ENCODE results near the gene KIF23. TPM values are rescaled to one million over a fixed set of nuclear protein-coding genes. Genes with fewer than 3 reads are reported as not detected.

Gene KIF23
- total RNA-seq, 1 experiment from 2014 or later = 60.9 TPM

GRCh38 chr15:69462030-69462492, 47.9 kb downstream of the KIF23 start:
- DNase-seq (ENCODE audit: extremely low read depth, low read depth) = no peak

- DNase-seq (ENCODE audit: extremely low read depth, low read depth) = peak; percentile 95
Measured at GRCh38 chr15:69462493-69463181, 48.5 kb downstream of the KIF23 start.

- DNase-seq (ENCODE audit: extremely low read depth, low read depth) = no peak
Measured at GRCh38 chr15:69463182-69463756, 49.1 kb downstream of the KIF23 start.

DNA sequence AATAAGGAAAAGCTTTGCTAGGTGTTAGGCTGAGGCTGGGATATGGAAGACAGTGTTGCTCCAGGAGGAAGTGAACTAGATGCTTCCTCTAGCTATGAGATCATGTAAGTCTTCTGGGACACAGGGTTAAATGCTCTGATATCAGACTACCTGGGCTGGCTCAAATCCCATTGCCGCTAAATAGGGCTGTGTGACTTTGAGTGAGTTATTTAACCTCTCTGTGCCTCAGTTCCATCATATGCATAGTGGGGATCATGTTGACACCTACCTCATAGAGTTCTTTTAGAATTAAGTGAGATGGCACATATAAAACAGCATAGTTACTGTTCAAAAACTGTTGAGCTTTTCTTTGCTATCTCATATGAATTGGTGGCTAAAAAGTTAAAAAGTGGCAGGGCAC, 51.1 kb downstream of the KIF23 start:
- no peak for DNase-seq (ENCODE audit: extremely low read depth, low read depth)

DNA sequence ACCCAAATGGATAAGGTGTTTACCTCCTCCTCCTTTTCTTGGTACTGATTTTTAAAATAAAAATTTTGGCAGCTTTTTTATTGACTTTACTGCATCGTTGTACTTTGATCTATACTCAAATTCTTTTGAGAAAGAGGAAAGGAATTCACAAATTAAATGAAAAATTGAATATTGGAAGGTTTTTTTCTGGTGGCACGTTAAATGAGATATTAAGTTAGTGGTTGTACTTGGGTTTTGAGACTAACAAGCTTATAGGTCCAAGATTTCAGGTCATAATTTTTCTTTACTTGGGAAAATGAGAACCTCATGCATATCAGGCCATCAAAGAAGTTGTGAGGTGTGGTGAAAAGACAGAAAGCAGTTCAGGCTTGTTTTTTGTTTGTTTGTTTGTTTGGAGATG, 52.6 kb downstream of the KIF23 start:
- DNase-seq (ENCODE audit: extremely low read depth, low read depth) = no peak

GRCh38 chr15:69467636-69468035, 53.5 kb downstream of the KIF23 start:
- no peak for DNase-seq (ENCODE audit: extremely low read depth, low read depth)

DNA sequence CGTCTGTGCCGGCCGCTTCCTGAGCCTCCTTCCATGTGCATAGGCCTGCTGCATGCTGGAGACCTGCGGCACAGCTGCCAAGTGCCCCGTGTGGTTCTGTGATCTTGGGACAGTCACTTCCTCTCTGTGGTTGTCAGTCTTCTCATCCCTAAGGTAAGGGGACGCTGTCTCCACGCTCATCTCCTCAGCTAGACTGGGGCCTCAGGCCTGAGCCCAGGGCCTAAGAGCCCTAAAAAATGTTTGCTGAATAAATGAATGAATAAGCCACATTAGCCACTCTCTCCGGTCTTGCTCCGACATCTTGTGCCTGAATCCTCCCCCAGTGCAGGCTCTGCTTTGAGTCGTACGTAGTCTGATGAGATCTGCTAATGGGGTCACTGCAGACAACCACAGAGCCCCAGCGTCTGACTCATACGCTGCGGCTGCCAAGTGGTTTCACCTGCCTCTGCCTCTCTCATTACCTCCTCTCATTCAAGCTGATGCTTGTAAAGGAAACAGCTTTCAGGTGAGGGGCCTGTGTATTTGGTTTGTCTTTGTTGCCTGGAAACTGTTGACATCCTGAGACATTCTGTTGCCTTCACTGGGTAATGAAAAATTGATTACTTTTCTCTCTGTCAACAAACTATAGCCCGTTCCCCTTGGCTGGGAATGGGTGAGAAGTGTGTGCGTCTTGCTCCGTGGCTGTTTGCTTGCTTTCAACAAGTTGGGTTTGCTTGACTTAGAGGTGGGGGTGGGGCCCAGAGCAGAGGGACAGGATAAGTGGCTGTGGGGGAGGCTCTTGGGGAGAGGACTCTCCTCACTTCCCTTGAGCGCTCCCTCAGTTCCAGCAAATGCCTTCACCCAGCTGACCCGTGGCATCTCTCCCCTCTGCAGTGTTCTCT, 54.3 kb downstream of the KIF23 start:
- DNase-seq (ENCODE audit: extremely low read depth, low read depth) = no peak

GRCh38 chr15:69469467-69470201, 55.5 kb downstream of the KIF23 start:
- DNase-seq (ENCODE audit: extremely low read depth, low read depth) = no peak

GRCh38 chr15:69472046-69472445, 57.9 kb downstream of the KIF23 start:
- DNase-seq (ENCODE audit: extremely low read depth, low read depth) = no peak

- DNase-seq (ENCODE audit: extremely low read depth, low read depth) = no peak
Measured at GRCh38 chr15:69472562-69472961, 58.4 kb downstream of the KIF23 start.

GRCh38 chr15:69474291-69474690, 60.1 kb downstream of the KIF23 start:
- DNase-seq (ENCODE audit: extremely low read depth, low read depth) = no peak

GRCh38 chr15:69474846-69475455, 60.8 kb downstream of the KIF23 start:
- DNase-seq (ENCODE audit: extremely low read depth, low read depth) = no peak

DNA sequence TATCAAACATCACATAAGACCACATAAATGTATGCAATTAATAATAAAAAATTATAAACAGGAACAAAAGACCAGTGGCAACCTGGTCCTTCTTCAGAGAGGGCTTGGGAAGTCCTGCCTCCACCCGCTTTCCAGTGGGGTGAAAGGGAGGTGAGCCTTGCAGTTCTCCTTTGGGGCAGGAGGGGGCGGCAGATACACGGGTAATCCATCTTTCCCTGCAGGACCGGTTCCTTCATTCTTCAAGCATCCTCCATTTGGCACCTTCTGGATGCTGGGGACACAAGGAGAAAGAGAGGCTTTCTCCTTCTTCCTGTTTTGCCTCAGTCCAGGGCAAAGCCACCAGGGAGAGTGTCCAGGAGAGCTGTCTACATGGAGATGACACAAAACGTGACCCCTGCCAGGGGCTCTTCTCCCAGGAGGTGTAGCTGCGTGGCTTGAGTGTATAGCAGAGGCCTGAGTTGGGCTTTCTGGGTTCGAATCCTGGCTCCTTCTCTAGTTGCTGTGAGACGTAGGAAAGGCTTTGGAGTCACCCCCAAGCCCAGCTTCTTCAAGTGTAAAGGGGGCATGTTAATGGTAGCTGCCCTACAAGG, 61.7 kb downstream of the KIF23 start:
- peak; percentile 70 for DNase-seq (ENCODE audit: extremely low read depth, low read depth)

DNA sequence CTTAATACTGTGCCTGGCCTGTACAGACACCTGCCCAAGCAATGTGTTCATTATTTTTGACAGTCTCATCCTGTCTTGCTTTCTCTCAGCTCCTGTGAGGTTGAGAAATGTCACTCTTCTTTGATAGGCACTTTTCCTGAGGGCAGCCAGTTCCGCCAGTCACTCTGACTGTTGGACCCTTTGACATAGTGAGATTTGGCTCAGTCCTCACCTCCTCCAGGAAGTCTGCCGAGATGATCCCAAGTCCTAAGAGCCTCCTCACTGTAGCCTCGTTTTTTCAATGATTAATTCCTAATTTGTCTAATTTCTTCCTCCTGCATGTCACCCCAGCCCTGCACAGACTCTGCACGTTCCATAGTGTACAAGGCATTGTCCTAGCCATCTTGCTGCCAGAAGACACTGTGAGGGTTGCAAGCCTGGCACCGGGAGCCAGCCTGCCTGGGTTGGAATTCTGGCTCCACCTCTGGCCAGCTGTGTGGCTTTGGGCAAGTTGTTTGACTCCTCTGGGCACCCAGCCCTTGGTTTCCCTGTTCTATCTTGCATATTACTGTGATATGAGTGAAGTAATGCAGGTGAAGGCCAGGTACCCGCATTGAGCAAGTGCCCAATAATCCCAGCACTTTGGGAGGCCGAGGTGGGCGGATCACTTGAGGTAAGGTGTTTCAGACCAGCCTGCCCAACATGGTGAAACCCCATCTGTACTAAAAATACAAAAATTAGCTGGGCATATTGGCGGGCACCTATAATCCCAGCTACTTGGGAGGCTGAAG, 62.7 kb downstream of the KIF23 start:
- DNase-seq (ENCODE audit: extremely low read depth, low read depth) = no peak

DNA sequence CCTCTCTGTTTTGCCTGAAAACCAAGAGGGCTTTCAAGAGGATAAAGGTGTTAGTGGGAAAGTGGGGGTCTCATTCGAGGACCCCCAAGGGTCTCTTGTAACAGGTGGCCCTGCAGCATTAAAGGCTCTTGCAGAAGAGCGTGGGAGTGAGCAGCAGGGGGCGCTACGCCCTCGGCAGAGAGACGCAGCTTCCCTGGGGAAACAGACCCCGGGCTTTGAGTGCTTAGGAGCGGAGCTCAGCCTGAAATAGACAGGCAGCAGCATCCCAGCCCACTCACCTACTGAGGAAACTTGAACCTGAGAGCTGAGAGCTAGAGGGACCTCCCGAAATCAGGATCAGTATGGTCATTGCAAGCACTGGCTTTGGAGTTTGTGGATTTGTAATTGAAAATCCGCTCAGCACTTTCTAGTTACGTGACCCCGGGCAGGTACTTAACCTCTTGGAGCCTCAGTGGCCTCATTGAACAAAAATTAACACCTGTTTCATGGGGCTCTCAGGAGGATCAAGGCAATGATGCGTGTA, 64.2 kb downstream of the KIF23 start:
- DNase-seq (ENCODE audit: extremely low read depth, low read depth) = no peak

GRCh38 chr15:69479081-69479480, 64.9 kb downstream of the KIF23 start:
- DNase-seq (ENCODE audit: extremely low read depth, low read depth) = no peak

DNA sequence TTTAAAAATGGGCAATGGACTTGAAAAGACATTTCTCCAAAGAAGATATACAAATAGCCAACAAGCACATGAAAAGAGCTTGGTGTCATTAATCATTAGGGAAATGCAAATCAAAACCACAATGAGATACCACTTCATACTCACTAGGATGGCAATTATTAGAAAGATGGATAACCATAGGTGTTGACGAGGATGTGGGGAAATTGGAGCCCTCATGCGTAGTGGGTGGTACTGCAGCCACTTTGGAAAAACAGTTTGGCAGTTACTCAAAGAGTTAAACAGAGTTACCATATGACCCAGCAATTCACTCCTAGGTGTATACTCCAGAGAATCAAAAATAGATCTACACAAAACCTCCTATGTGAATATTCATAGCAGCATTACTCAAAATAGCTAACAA, 65.8 kb downstream of the KIF23 start:
- no peak for DNase-seq (ENCODE audit: extremely low read depth, low read depth)

GRCh38 chr15:69480932-69481331, 66.8 kb downstream of the KIF23 start:
- no peak for DNase-seq (ENCODE audit: extremely low read depth, low read depth)

- no peak for DNase-seq (ENCODE audit: extremely low read depth, low read depth)
Measured at GRCh38 chr15:69482686-69483256, 68.6 kb downstream of the KIF23 start.
